HUES64 (cell line): Measurements from ENCODE around the gene PM20D1. TPM values are rescaled to one million over a fixed set of nuclear protein-coding genes. Genes with fewer than 3 reads are reported as not detected.
"Not testable (repeated sequence)": the region's sequence is repeated elsewhere in the genome, so short reads cannot be mapped to it uniquely, and the experiment has no call there.

Source experiments
- H3K27ac ChIP-seq: 2 replicates; pipeline ENCODE4 v1.7.0; 2013; ENCODE audit warnings: low read depth, low read length, inconsistent platforms
- H3K27me3 ChIP-seq: 2 replicates; pipeline ENCODE4 v1.6.1; 2013; ENCODE audit warnings: mild to moderate bottlenecking, low read length; ENCODE audit not compliant: insufficient read depth
- H3K36me3 ChIP-seq: 2 replicates; pipeline ENCODE4 v1.6.1; 2013; ENCODE audit warnings: mild to moderate bottlenecking, low read length; ENCODE audit not compliant: insufficient read depth
- H3K4me1 ChIP-seq: 2 replicates; pipeline ENCODE4 v1.6.1; 2013; ENCODE audit warnings: mild to moderate bottlenecking, low read length, moderate library complexity; ENCODE audit not compliant: insufficient read depth
- H3K4me3 ChIP-seq: 2 replicates; pipeline ENCODE4 v1.5.1; 2013; ENCODE audit warnings: mild to moderate bottlenecking, low read length, moderate library complexity
- H3K9ac ChIP-seq: 2 replicates; pipeline ENCODE4 v1.6.1; 2013; ENCODE audit warnings: mild to moderate bottlenecking, low read depth, low read length
- H3K9me3 ChIP-seq: 2 replicates; pipeline ENCODE4 v1.6.1; 2013; ENCODE audit warnings: low read depth, low read length; ENCODE audit not compliant: insufficient read depth
- WGBS: fragments of 150-250, 120-280 bp; methylation state at CpG from one replicate; pipeline ENCODE4 v1.1.7; 2013; ENCODE audit warnings: missing lambda C conversion rate; 5-methylcytosine and 5-hydroxymethylcytosine counted together
- polyA plus RNA-seq, 2 experiments: library from polyadenylated mRNA; stranded (reverse); fragments of 50-300 nt; gene quantifications; one replicate each; pipeline ENCODE4 v1.2.3, GENCODE V29; 2013

The PM20D1 gene
- not detected for polyA plus RNA-seq (2013, experiment 1 of 2)
- not detected for polyA plus RNA-seq (2013, experiment 2 of 2)

DNA sequence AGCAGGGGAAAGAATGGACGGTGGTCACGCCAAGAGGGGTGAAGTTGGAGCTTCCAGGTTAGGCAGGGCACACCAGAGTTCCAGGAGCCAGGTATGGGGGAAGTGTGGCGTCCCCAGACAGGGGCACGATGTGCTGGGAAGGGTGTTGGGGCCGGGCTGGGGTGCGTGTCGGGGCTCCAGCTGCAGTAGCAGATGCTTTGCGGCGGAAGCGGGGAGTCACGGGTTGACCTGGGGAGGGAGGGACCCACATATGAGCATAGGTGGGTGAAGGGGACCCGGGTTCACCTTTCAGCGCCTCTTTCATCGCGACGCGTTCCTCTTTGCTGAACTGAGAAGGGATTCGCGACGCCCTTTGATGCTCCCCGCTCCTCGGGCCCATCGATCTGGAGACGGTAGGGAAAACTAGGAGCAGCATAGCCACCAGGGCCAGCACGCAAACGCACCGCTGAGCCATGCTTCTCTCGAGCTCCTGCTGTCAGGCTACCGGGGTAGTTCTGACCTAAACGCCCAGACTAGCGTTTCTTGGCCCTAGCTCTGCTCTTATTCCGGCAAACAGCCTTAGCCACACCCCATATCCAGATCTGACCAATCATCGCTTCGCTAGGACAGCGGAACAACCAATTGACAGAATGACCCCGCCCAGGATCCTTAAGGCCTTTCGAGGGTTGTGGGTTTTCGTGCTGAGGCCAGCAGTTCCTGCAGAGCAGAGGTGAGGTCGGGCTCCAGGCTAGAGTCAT lies at the start of gene PM20D1:
PM20D1 (minus strand) TSS at position 514 of the 737 bp plus-strand sequence; CDS start at position 454, 60 bp downstream.
- H3K4me3 ChIP-seq = no peak within 1 kb of the TSS
- no peak within 1 kb of the TSS for H3K27ac ChIP-seq
- H3K9ac ChIP-seq = no peak within 1 kb of the TSS
- WGBS = 95% methylated on average over 39 of the region's 39 CpGs
- H3K4me1 ChIP-seq = no peaks in the 10 kb centered on the region
- peaks cover 9% of the 10 kb centered on the region for H3K9me3 ChIP-seq
- no peaks in the 10 kb centered on the region for H3K27me3 ChIP-seq
- peaks cover 3% of the 10 kb centered on the region; the same call in 1 of the 2 replicates for H3K36me3 ChIP-seq

DNA sequence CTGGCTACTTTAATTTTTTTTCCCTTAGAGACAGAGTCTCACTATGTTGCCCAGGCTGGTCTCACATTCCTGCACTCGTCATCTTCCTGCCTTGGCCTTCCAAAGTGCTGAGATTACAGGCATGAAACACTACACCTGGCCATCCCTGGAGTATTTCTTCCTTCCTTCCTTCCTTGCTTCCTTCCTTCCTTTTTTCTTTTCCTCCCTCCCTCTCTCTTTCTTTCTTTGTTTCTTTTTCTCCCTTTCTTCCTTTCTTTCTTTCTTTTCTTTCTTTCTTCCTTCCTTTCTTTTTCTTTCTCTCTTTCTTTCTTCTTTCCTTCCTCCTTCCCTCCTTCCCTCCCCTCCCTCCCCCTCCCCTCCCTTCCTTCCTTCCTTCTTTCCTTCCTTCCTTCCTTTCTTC lies 46.4 kb upstream of the PM20D1 start:
- H3K9ac ChIP-seq = no peak overlapping the region
- peaks cover 40% of the 10 kb centered on the region for H3K9me3 ChIP-seq
- no peaks in the 10 kb centered on the region for H3K27me3 ChIP-seq
- 91% methylated on average over 1 of the region's 1 CpG for WGBS
- peaks cover 8% of the 10 kb centered on the region for H3K36me3 ChIP-seq
- H3K27ac ChIP-seq = no peak overlapping the region
- H3K4me1 ChIP-seq = no peaks in the 10 kb centered on the region; the same call in 1 of the 2 replicates
- H3K4me3 ChIP-seq = no peak overlapping the region

- H3K9me3 ChIP-seq = peaks cover 37% of the 10 kb centered on the region
- not testable (repeated sequence) for H3K27me3 ChIP-seq, H3K27ac ChIP-seq, H3K4me3 ChIP-seq, H3K36me3 ChIP-seq, H3K9ac ChIP-seq, H3K4me1 ChIP-seq
- 84% methylated on average over 3 of the region's 3 CpGs for WGBS
Measured at GRCh38 chr1:205894119-205894518, 44.2 kb upstream of the PM20D1 start.

GRCh38 chr1:205892175-205892574 lies 42.2 kb upstream of the PM20D1 start:
- not testable (repeated sequence) for H3K4me3 ChIP-seq, H3K4me1 ChIP-seq, H3K36me3 ChIP-seq, H3K9ac ChIP-seq, H3K27ac ChIP-seq, H3K27me3 ChIP-seq
- WGBS = 90% methylated on average over 2 of the region's 2 CpGs
- peaks cover 23% of the 10 kb centered on the region for H3K9me3 ChIP-seq

DNA sequence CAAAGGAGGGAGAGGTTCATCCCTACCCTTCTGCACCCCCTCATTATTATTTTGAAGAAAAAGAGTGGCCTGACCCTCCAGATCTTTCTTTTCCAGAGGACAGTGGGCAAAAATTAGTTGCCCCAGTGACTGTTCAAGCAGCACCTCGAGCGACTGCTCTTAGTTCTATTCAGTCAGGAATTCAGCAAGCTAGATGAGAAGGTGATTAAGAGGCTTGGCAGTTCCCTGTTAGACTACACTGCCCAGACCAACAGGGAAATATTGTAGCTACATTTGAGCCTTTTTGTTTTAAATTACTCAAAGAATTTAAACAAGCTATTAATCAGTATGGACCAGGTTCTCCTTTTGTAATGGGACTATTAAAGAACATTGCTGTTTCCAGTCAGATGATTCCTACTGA lies 41.5 kb upstream of the PM20D1 start:
- not testable (repeated sequence) for H3K27me3 ChIP-seq, H3K4me1 ChIP-seq, H3K27ac ChIP-seq, H3K9ac ChIP-seq, H3K4me3 ChIP-seq, H3K36me3 ChIP-seq
- WGBS = 94% methylated on average over 2 of the region's 2 CpGs
- H3K9me3 ChIP-seq = peaks cover 17% of the 10 kb centered on the region

- H3K27me3 ChIP-seq, H3K9ac ChIP-seq, H3K4me1 ChIP-seq, H3K27ac ChIP-seq, H3K36me3 ChIP-seq, H3K4me3 ChIP-seq: not testable (repeated sequence)
- WGBS = 91% methylated on average over 3 of the region's 3 CpGs
- H3K9me3 ChIP-seq = peaks cover 11% of the 10 kb centered on the region
Measured at GRCh38 chr1:205890631-205891030, 40.7 kb upstream of the PM20D1 start.

GRCh38 chr1:205889706-205890105 lies 39.8 kb upstream of the PM20D1 start:
- 87% methylated on average over 3 of the region's 3 CpGs for whole genome bisulfite sequencing
- H3K9ac ChIP-seq, H3K27ac ChIP-seq, H3K36me3 ChIP-seq, H3K4me3 ChIP-seq, H3K4me1 ChIP-seq, H3K9me3 ChIP-seq, H3K27me3 ChIP-seq: not testable (repeated sequence)

- H3K4me1 ChIP-seq, H3K9me3 ChIP-seq, H3K27me3 ChIP-seq, H3K27ac ChIP-seq, H3K36me3 ChIP-seq, H3K9ac ChIP-seq, H3K4me3 ChIP-seq: not testable (repeated sequence)
- WGBS = 88% methylated on average over 4 of the region's 4 CpGs
Measured at GRCh38 chr1:205889006-205889405, 39.1 kb upstream of the PM20D1 start.

- H3K4me1 ChIP-seq = no peaks in the 10 kb centered on the region
- no peaks in the 10 kb centered on the region; the same call in 1 of the 2 replicates for H3K9me3 ChIP-seq
- no peak overlapping the region for H3K9ac ChIP-seq
- no peaks in the 10 kb centered on the region for H3K27me3 ChIP-seq
- H3K27ac ChIP-seq = no peak overlapping the region
- no peak overlapping the region for H3K4me3 ChIP-seq
- H3K36me3 ChIP-seq = no peaks in the 10 kb centered on the region
Measured at GRCh38 chr1:205883792-205884191, 33.9 kb upstream of the PM20D1 start.

DNA sequence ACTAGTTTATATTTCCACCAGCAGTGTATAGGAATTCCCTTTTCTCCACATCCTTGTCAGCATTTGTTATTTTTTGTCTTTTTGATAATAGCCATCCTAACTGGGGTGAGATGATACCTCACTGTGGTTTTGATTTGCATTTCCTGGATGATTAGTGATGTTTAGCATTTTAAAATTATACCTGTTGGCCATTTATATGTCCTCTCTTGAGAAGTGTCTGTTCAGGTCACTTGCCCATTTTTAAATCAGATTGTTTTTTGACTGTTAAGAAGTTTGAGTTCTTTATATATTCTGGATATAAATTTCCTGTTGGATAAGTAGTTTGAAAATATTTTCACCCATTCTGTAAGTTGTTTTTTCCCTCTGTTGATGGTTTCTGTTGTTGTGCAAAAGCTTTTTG lies 31.0 kb upstream of the PM20D1 start:
- no peaks in the 10 kb centered on the region for H3K9me3 ChIP-seq
- no peaks in the 10 kb centered on the region for H3K36me3 ChIP-seq
- no peak overlapping the region for H3K27ac ChIP-seq
- no peaks in the 10 kb centered on the region; the same call in 1 of the 2 replicates for H3K4me1 ChIP-seq
- H3K4me3 ChIP-seq = no peak overlapping the region
- H3K9ac ChIP-seq = no peak overlapping the region
- no peaks in the 10 kb centered on the region for H3K27me3 ChIP-seq

DNA sequence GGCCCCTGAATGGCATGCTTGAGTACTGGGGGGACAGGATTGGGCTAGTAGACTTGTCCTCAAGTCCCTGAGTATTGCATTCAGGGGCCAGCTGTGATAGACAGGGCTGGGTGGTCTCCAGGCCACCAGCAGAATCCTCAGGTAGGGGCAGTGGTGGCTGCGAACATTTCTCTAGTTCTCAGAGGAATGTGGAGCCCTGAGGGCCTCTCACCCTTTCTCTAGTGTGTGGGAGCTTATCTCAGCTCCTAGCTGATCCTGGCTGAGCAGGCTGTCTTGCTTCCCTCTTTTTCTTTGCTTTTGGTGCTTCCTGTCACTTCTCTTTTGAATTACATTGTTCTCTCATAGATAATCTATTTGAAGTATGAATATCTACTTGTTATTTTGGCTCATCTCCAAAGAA lies 30.0 kb upstream of the PM20D1 start:
- no peaks in the 10 kb centered on the region for H3K36me3 ChIP-seq
- H3K9ac ChIP-seq = no peak overlapping the region
- H3K4me3 ChIP-seq = no peak overlapping the region
- 80% methylated on average over 1 of the region's 1 CpG for WGBS
- H3K9me3 ChIP-seq = no peaks in the 10 kb centered on the region
- H3K27me3 ChIP-seq = no peaks in the 10 kb centered on the region
- H3K27ac ChIP-seq = no peak overlapping the region
- no peaks in the 10 kb centered on the region; the same call in 1 of the 2 replicates for H3K4me1 ChIP-seq

GRCh38 chr1:205878026-205878425 lies 28.1 kb upstream of the PM20D1 start:
- Histone ChIP-seq H3K9me3 (no peaks in the 10 kb centered on the region), H3K27me3 (no peaks in the 10 kb centered on the region), H3K36me3 (no peaks in the 10 kb centered on the region), H3K4me1 (no peaks in the 10 kb centered on the region; the same call in 1 of the 2 replicates), H3K9ac (no peak overlapping the region), H3K27ac (no peak overlapping the region), H3K4me3 (no peak overlapping the region)
